ENCODE measurements around the gene CHRNA7.

CHRNA7 gene

GRCh38 chr15:32099097-32099785 is 68.9 kb downstream of the CHRNA7 start:
- no peak for DNase-seq (ENCODE audit: insufficient read length, low spot score)
- FAIRE-seq: no peak
- TF ChIP-seq POLR2A (IDR thresholded peaks at IDR 0.05; ENCODE audit: low read depth, low read length) (no peak), POLR2AphosphoS5 (IDR thresholded peaks at IDR 0.05; ENCODE audit: low read depth, low read length) (no peak), SPI1 (IDR thresholded peaks at IDR 0.05; ENCODE audit: low read depth, low read length) (no peak), POU2F2 (IDR thresholded peaks at IDR 0.05; ENCODE audit: low read depth, low read length) (no peak), PAX5 (IDR thresholded peaks at IDR 0.05; ENCODE audit: insufficient read depth, low read length, severe bottlenecking) (no peak), TAF1 (IDR thresholded peaks at IDR 0.05; ENCODE audit: low read depth, low read length) (no peak)

DNA sequence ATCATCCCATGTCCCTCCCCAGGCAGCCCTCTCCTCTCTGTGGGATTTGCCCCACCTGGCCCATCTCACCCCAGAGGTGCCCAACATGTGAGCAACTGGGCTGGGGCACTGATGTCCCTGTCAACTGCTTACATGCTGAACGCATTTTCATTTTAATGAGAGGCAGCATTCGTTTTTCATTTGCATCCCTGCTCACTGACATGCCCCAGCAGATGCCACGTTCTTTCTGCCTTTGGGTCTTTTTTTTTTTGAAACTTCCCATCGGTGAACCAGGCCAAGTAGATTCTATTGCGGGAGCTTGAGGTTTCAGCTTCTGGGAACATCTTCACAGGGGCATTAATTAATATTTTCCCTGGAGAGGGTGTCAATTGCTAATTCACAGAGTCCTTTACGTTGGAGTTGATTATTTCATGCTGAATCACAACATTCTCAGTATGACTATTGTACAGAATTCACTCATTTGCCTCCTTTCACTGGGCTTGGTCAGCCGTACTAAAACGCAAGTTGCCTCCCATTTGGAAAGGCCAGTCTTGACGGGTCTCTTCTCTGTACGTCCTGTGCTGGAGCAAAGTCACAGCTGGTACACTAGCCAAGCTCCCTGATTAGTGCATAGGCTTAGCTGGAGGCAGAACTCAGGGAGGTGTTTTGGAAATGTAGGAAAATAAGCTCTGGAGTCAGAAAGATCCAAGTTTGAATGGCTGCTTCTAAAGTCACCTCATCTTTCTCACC is 69.8 kb downstream of the CHRNA7 start:
- DNase-seq (ENCODE audit: insufficient read length, low spot score) (no peak), FAIRE-seq (no peak)

DNA sequence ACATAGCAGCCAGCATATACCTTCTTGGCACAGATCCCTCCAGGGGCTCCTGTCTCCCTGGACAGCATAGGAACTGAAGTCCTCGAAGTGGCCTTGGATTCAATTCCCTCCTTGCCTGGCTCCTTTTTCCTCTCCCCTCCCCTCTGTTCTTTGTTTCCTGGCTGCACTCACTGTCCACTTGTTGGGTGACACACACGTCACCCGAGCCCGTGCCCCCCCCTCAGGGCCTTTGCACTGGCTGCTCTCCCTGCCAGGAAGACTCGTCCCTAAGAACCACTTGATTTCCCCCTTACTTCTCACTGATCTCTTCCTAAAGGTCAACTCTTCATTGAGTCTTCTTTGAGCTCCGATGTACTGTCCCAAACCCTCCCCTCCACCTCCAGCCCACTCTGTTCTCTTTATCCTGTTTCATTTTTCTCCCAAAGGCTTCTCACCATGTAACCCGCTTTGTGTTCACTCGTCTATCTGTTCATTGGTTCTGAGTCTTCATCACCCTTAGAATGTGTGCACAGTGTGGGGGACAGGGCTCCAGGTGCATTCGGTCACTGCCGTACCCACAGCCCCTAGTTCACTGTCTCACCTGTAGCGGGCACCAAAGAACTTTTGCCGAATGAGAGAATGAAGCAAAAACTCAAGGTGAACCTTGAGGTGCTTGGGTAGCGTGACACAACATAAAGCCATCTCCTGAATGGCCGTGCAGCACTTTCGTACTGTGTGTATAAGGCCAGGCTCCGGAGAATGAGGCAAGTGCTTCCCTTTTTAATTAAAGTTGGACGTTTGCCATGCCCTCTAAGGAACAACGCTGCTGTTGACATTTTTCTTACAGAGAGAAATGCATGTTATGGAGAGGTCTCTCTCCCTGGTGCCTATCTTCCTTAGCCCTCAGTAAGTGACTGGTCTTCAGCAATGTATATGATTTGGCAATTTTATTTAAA is 74.0 kb downstream of the CHRNA7 start:
- FAIRE-seq (no peak), DNase-seq (ENCODE audit: insufficient read length, low spot score) (no peak)
- no peak for TF ChIP-seq TAF1 (IDR thresholded peaks at IDR 0.05; ENCODE audit: low read depth, low read length)
- no peak for TF ChIP-seq POU2F2 (IDR thresholded peaks at IDR 0.05; ENCODE audit: low read depth, low read length)
- TF ChIP-seq POLR2A (IDR thresholded peaks at IDR 0.05; ENCODE audit: low read depth, low read length): no peak
- no peak for TF ChIP-seq POLR2AphosphoS5 (IDR thresholded peaks at IDR 0.05; ENCODE audit: low read depth, low read length)
- TF ChIP-seq PAX5 (IDR thresholded peaks at IDR 0.05; ENCODE audit: insufficient read depth, low read length, severe bottlenecking): no peak
- TF ChIP-seq SPI1 (IDR thresholded peaks at IDR 0.05; ENCODE audit: low read depth, low read length): no peak

More for the DNA sequence above, 69.8 kb downstream of the CHRNA7 start:
- TF ChIP-seq TAF1 (IDR thresholded peaks at IDR 0.05; ENCODE audit: low read depth, low read length): no peak
- TF ChIP-seq POU2F2 (IDR thresholded peaks at IDR 0.05; ENCODE audit: low read depth, low read length): no peak
- TF ChIP-seq SPI1 (IDR thresholded peaks at IDR 0.05; ENCODE audit: low read depth, low read length): no peak
- no peak for TF ChIP-seq PAX5 (IDR thresholded peaks at IDR 0.05; ENCODE audit: insufficient read depth, low read length, severe bottlenecking)
- TF ChIP-seq POLR2A (IDR thresholded peaks at IDR 0.05; ENCODE audit: low read depth, low read length): no peak
- TF ChIP-seq POLR2AphosphoS5 (IDR thresholded peaks at IDR 0.05; ENCODE audit: low read depth, low read length): no peak

GRCh38 chr15:32105258-32106241 is 75.2 kb downstream of the CHRNA7 start:
- no peak for TF ChIP-seq POLR2AphosphoS5 (IDR thresholded peaks at IDR 0.05; ENCODE audit: low read depth, low read length)
- no peak for TF ChIP-seq POLR2A (IDR thresholded peaks at IDR 0.05; ENCODE audit: low read depth, low read length)
- no peak for TF ChIP-seq POU2F2 (IDR thresholded peaks at IDR 0.05; ENCODE audit: low read depth, low read length)
- no peak for DNase-seq (ENCODE audit: insufficient read length, low spot score)
- FAIRE-seq: no peak

- DNase-seq (ENCODE audit: insufficient read length, low spot score) (no peak), FAIRE-seq (no peak)
- no peak for TF ChIP-seq POLR2A (IDR thresholded peaks at IDR 0.05; ENCODE audit: low read depth, low read length)
- no peak for TF ChIP-seq PAX5 (IDR thresholded peaks at IDR 0.05; ENCODE audit: insufficient read depth, low read length, severe bottlenecking)
- TF ChIP-seq SPI1 (IDR thresholded peaks at IDR 0.05; ENCODE audit: low read depth, low read length): no peak
- TF ChIP-seq TAF1 (IDR thresholded peaks at IDR 0.05; ENCODE audit: low read depth, low read length): no peak
- TF ChIP-seq POU2F2 (IDR thresholded peaks at IDR 0.05; ENCODE audit: low read depth, low read length): no peak
- TF ChIP-seq POLR2AphosphoS5 (IDR thresholded peaks at IDR 0.05; ENCODE audit: low read depth, low read length): no peak
Measured at GRCh38 chr15:32106401-32107381, 76.4 kb downstream of the CHRNA7 start.

DNA sequence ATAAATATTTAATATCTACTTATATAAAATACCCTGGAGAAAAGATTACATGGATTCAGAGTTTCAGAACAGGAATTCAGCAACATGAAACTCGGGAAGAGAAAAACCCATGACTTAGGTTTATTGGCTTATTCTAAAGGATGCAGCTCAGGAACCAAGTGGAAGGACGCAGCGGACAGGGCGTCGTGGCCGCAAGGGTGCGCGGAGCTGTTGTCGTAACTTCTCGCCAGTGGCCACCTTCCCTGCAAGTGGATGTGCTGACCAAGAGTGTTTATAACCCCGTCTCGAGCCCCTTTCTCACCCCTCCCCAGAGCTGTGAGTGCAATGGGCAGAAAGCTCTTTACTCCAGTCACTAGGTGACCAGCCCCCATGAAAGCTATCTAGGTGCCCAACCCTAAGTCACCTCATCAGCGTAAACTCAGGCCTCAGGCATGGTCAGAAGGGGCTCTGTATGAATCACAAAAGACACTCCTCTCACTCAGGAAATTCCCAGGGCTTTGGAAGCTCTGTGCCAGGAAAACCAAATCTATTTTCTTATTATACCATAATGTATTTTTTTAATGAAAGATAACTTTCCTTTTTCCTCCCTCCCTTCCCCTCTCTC is 77.3 kb downstream of the CHRNA7 start:
- no peak for TF ChIP-seq SPI1 (IDR thresholded peaks at IDR 0.05; ENCODE audit: low read depth, low read length)
- TF ChIP-seq POU2F2 (IDR thresholded peaks at IDR 0.05; ENCODE audit: low read depth, low read length): no peak
- no peak for TF ChIP-seq POLR2A (IDR thresholded peaks at IDR 0.05; ENCODE audit: low read depth, low read length)
- no peak for TF ChIP-seq POLR2AphosphoS5 (IDR thresholded peaks at IDR 0.05; ENCODE audit: low read depth, low read length)
- no peak for TF ChIP-seq PAX5 (IDR thresholded peaks at IDR 0.05; ENCODE audit: insufficient read depth, low read length, severe bottlenecking)
- TF ChIP-seq TAF1 (IDR thresholded peaks at IDR 0.05; ENCODE audit: low read depth, low read length): no peak
- DNase-seq (ENCODE audit: insufficient read length, low spot score) (no peak), FAIRE-seq (no peak)

- no peak for TF ChIP-seq POLR2A (IDR thresholded peaks at IDR 0.05; ENCODE audit: low read depth, low read length)
- no peak for TF ChIP-seq POLR2AphosphoS5 (IDR thresholded peaks at IDR 0.05; ENCODE audit: low read depth, low read length)
- TF ChIP-seq POU2F2 (IDR thresholded peaks at IDR 0.05; ENCODE audit: low read depth, low read length): no peak
- no peak for TF ChIP-seq SPI1 (IDR thresholded peaks at IDR 0.05; ENCODE audit: low read depth, low read length)
- no peak for TF ChIP-seq TAF1 (IDR thresholded peaks at IDR 0.05; ENCODE audit: low read depth, low read length)
- no peak for TF ChIP-seq PAX5 (IDR thresholded peaks at IDR 0.05; ENCODE audit: insufficient read depth, low read length, severe bottlenecking)
- no peak for DNase-seq (ENCODE audit: insufficient read length, low spot score)
- FAIRE-seq: no peak
Measured at GRCh38 chr15:32108661-32109060, 78.3 kb downstream of the CHRNA7 start.
